Uterus (tissue), 2 donors: Measurements from ENCODE around the gene NOMO2.
"Not testable (repeated sequence)": the region's sequence is repeated elsewhere in the genome, so short reads cannot be mapped to it uniquely, and the experiment has no call there.

Experiments used
- CTCF ChIP-seq, 4 experiments: fragments of 200-600 bp in 2 of 4; fragments of 450-650 bp in 2 of 4; sonication (generic) in 2 of 4; IDR thresholded peaks; one replicate each; pipeline ENCODE4 v1.5.1; 2016 to 2019; ENCODE audit warnings: antibody characterized with exemption in 4 of 4, mild to moderate bottlenecking in 2 of 4, moderate library complexity in 1 of 4
- POLR2A ChIP-seq, 2 donors: fragments of 450-650 bp; IDR thresholded peaks; one replicate each; pipeline ENCODE4 v1.6.1; 2016; ENCODE audit warnings: antibody characterized with exemption in 2 of 2, mild to moderate bottlenecking in 1 of 2, moderate library complexity in 1 of 2

- TF ChIP-seq CTCF, POLR2A (IDR thresholded peaks at IDR 0.05): not testable (repeated sequence)
Measured at GRCh38 chr16:18386517-18386916, 175.4 kb downstream of the NOMO2 start.
